Nephron progenitor cell (in vitro differentiated cells): ENCODE results near the gene LIF.
A peak's percentile ranks its signal among the peaks of the same experiment; 100 is the strongest.

Experiments
- DNase-seq: peaks from one replicate; pipeline ENCODE4 v3.0.0; 2021
- H3K27ac Mint-ChIP-seq: 2 replicates; pipeline ENCODE4 v1.8.0; 2021; ENCODE audit warnings: mild to moderate bottlenecking, moderate library complexity, mixed read lengths
- H3K27me3 Mint-ChIP-seq: 2 replicates; pipeline ENCODE4 v1.8.0; 2021; ENCODE audit warnings: mild to moderate bottlenecking, low read depth, mixed read lengths; ENCODE audit not compliant: poor library complexity
- H3K36me3 Mint-ChIP-seq: 2 replicates; pipeline ENCODE4 v1.8.0; 2021; ENCODE audit warnings: low read depth, mixed read lengths
- H3K4me1 Mint-ChIP-seq: 2 replicates; pipeline ENCODE4 v1.8.0; 2021; ENCODE audit warnings: mixed read lengths
- H3K4me3 Mint-ChIP-seq: 2 replicates; pipeline ENCODE4 v1.8.0; 2021; ENCODE audit warnings: mild to moderate bottlenecking, moderate library complexity, mixed read lengths
- H3K9me3 Mint-ChIP-seq: 2 replicates; pipeline ENCODE4 v1.8.0; 2021; ENCODE audit warnings: mild to moderate bottlenecking, moderate library complexity, mixed read lengths
- CTCF ChIP-seq: fragments of 200-600 bp; sonication (generic); IDR thresholded peaks from 2 replicates; pipeline ENCODE4 v1.5.0; 2021; ENCODE audit warnings: antibody characterized with exemption

The LIF gene

GRCh38 chr22:30246814-30247376, 336 bp upstream of the LIF start:
- H3K4me3 Mint-ChIP-seq, result peak overlapping the region; percentile 66
- H3K27me3 Mint-ChIP-seq, result peaks cover 50% of the 10 kb centered on the region
- TF ChIP-seq CTCF, result no peak
- DNase-seq, result no peak
- no peak overlapping the region for H3K27ac Mint-ChIP-seq
- peaks cover 74% of the 10 kb centered on the region for H3K4me1 Mint-ChIP-seq
- no peaks in the 10 kb centered on the region for H3K36me3 Mint-ChIP-seq
- H3K9me3 Mint-ChIP-seq, result no peaks in the 10 kb centered on the region

- peak; percentile 27 for DNase-seq
- no peaks in the 10 kb centered on the region for H3K9me3 Mint-ChIP-seq
- peak overlapping the region; percentile 91 for H3K4me3 Mint-ChIP-seq
- peaks cover 78% of the 10 kb centered on the region for H3K4me1 Mint-ChIP-seq
- TF ChIP-seq CTCF, result no peak
- no peak overlapping the region for H3K27ac Mint-ChIP-seq
- H3K27me3 Mint-ChIP-seq, result peaks cover 50% of the 10 kb centered on the region
- H3K36me3 Mint-ChIP-seq, result no peaks in the 10 kb centered on the region
Observed at GRCh38 chr22:30245181-30245984, 1.2 kb downstream of the LIF start.

GRCh38 chr22:30244641-30245040, 1.9 kb downstream of the LIF start:
- no peaks in the 10 kb centered on the region for H3K36me3 Mint-ChIP-seq
- TF ChIP-seq CTCF, result no peak
- no peak for DNase-seq
- H3K4me1 Mint-ChIP-seq, result peaks cover 71% of the 10 kb centered on the region
- peak overlapping the region; percentile 36 for H3K4me3 Mint-ChIP-seq
- peaks cover 53% of the 10 kb centered on the region for H3K27me3 Mint-ChIP-seq
- H3K9me3 Mint-ChIP-seq, result no peaks in the 10 kb centered on the region
- H3K27ac Mint-ChIP-seq, result no peak overlapping the region

- Mint-ChIP-seq H3K27ac (peak overlapping the region; percentile 74), H3K9me3 (no peaks in the 10 kb centered on the region), H3K36me3 (no peaks in the 10 kb centered on the region), H3K4me1 (peaks cover 72% of the 10 kb centered on the region), H3K27me3 (peaks cover 53% of the 10 kb centered on the region), H3K4me3 (peak overlapping the region; percentile 34)
- TF ChIP-seq CTCF, result no peak
- DNase-seq, result no peak
Observed at GRCh38 chr22:30244066-30244465, 2.5 kb downstream of the LIF start.

GRCh38 chr22:30243661-30244060, 2.9 kb downstream of the LIF start:
- no peak for TF ChIP-seq CTCF
- no peak for DNase-seq
- Mint-ChIP-seq H3K4me1 (peaks cover 72% of the 10 kb centered on the region), H3K9me3 (no peaks in the 10 kb centered on the region), H3K27ac (no peak overlapping the region), H3K36me3 (no peaks in the 10 kb centered on the region), H3K4me3 (no peak overlapping the region), H3K27me3 (peaks cover 52% of the 10 kb centered on the region)
